Astrocyte (in vitro differentiated cells and primary cell): Measurements from ENCODE around the gene ATP11A. TPM values are rescaled to one million over a fixed set of nuclear protein-coding genes. Genes with fewer than 3 reads are reported as not detected.

Source experiments
- DNase-seq: peaks from one replicate; pipeline ENCODE4 v3.0.0-alpha.2; 2010; ENCODE audit warnings: low read depth
- FAIRE-seq: peaks from 2 replicates; lab custom pipeline; 2011; peaks lifted over from hg19 to GRCh38; lab: Jason Lieb, UNC
- H2AFZ ChIP-seq: 2 replicates; pipeline ENCODE4 v1.6.0; 2012; ENCODE audit warnings: low read depth, low read length, inconsistent platforms
- H3K27ac ChIP-seq: 2 replicates; pipeline ENCODE4 v1.5.1; 2011; ENCODE audit warnings: low read depth, low read length, inconsistent platforms
- H3K27me3 ChIP-seq: 2 replicates; pipeline ENCODE4 v1.6.0; 2011; ENCODE audit warnings: low read length, inconsistent platforms; ENCODE audit not compliant: insufficient read depth
- H3K36me3 ChIP-seq: 2 replicates; pipeline ENCODE4 v1.5.1; 2011; ENCODE audit warnings: low read length, inconsistent platforms; ENCODE audit not compliant: insufficient read depth
- H3K4me1 ChIP-seq: 2 replicates; pipeline ENCODE4 v1.5.1; 2011; ENCODE audit warnings: low read length, inconsistent platforms; ENCODE audit not compliant: insufficient read depth
- H3K4me2 ChIP-seq: 2 replicates; pipeline ENCODE4 v1.6.0; 2012; ENCODE audit warnings: low read length, inconsistent platforms
- H3K4me3 ChIP-seq: 2 replicates; pipeline ENCODE4 v1.5.1; 2011; ENCODE audit warnings: low read depth, mild to moderate bottlenecking, low read length, inconsistent platforms; ENCODE audit not compliant: insufficient read depth
- H3K79me2 ChIP-seq: 2 replicates; pipeline ENCODE4 v1.6.0; 2012; ENCODE audit warnings: mild to moderate bottlenecking, low read length, inconsistent platforms; ENCODE audit not compliant: insufficient read depth
- H3K9ac ChIP-seq: 2 replicates; pipeline ENCODE4 v1.6.0; 2012; ENCODE audit warnings: mild to moderate bottlenecking, low read length, inconsistent platforms
- H3K9me3 ChIP-seq: 2 replicates; pipeline ENCODE4 v1.5.1; 2012; ENCODE audit warnings: low read depth, mild to moderate bottlenecking, low read length, inconsistent platforms; ENCODE audit not compliant: insufficient read depth
- H4K20me1 ChIP-seq: 2 replicates; pipeline ENCODE4 v1.6.0; 2012; ENCODE audit warnings: low read length, inconsistent platforms; ENCODE audit not compliant: insufficient read depth
- H3K27ac Mint-ChIP-seq: one replicate; pipeline ENCODE4 v1.8.0; 2021; ENCODE audit warnings: mild to moderate bottlenecking, mixed read lengths; ENCODE audit not compliant: unreplicated experiment
- H3K27me3 Mint-ChIP-seq: one replicate; pipeline ENCODE4 v1.8.0; 2021; ENCODE audit warnings: low read depth, mixed read lengths; ENCODE audit not compliant: unreplicated experiment
- H3K36me3 Mint-ChIP-seq: one replicate; pipeline ENCODE4 v1.8.0; 2021; ENCODE audit warnings: low read depth, mixed read lengths; ENCODE audit not compliant: unreplicated experiment
- H3K4me1 Mint-ChIP-seq: one replicate; pipeline ENCODE4 v1.8.0; 2021; ENCODE audit warnings: low read depth, mixed read lengths; ENCODE audit not compliant: unreplicated experiment
- H3K4me3 Mint-ChIP-seq: one replicate; pipeline ENCODE4 v1.8.0; 2021; ENCODE audit warnings: mild to moderate bottlenecking, moderate library complexity, mixed read lengths; ENCODE audit not compliant: unreplicated experiment
- H3K9me3 Mint-ChIP-seq: one replicate; pipeline ENCODE4 v1.8.0; 2021; ENCODE audit warnings: mild to moderate bottlenecking, mixed read lengths; ENCODE audit not compliant: unreplicated experiment
- CTCF ChIP-seq: IDR thresholded peaks from 2 replicates; pipeline ENCODE4 v1.5.1; 2011; ENCODE audit warnings: low read depth, mild to moderate bottlenecking, inconsistent platforms, low read length, moderate library complexity; ENCODE audit not compliant: insufficient read depth
- EZH2 ChIP-seq: IDR thresholded peaks from 2 replicates; pipeline ENCODE4 v1.6.1; 2012; ENCODE audit warnings: mild to moderate bottlenecking, low read length, inconsistent platforms; ENCODE audit not compliant: insufficient read depth
- total RNA-seq: library from RNA; stranded (reverse); gene quantifications from 2 replicates; pipeline ENCODE4 v1.2.1, GENCODE V29; 2021

Gene ATP11A
- total RNA-seq, 1 donor from 2014 or later: 38.9 TPM

- Histone ChIP-seq H3K4me2 (no peak overlapping the region), H2AFZ (no peak overlapping the region), H3K4me3 (no peak overlapping the region), H3K9me3 (no peaks in the 10 kb centered on the region), H4K20me1 (no peaks in the 10 kb centered on the region), H3K27ac (no peak overlapping the region), H3K4me1 (no peaks in the 10 kb centered on the region), H3K36me3 (no peaks in the 10 kb centered on the region), H3K79me2 (no peaks in the 10 kb centered on the region), H3K9ac (no peak overlapping the region), H3K27me3 (no peaks in the 10 kb centered on the region)
- Mint-ChIP-seq H3K36me3 (no peaks in the 10 kb centered on the region), H3K4me1 (no peaks in the 10 kb centered on the region), H3K27ac (no peak overlapping the region), H3K9me3 (peaks cover 2% of the 10 kb centered on the region), H3K4me3 (no peak overlapping the region), H3K27me3 (peaks cover 45% of the 10 kb centered on the region)
- TF ChIP-seq CTCF (no peak), EZH2 (no peak)
- no peak for DNase-seq
- FAIRE-seq: no peak
Observed at GRCh38 chr13:112642090-112642460, 47.8 kb upstream of the ATP11A start.

- no peaks in the 10 kb centered on the region for H3K27me3 ChIP-seq
- no peak overlapping the region for H3K9ac ChIP-seq
- H3K4me3 ChIP-seq: no peak overlapping the region
- H2AFZ ChIP-seq: no peak overlapping the region
- no peak overlapping the region for H3K27ac ChIP-seq
- no peaks in the 10 kb centered on the region for H3K36me3 ChIP-seq
- peaks cover 32% of the 10 kb centered on the region for H3K27me3 Mint-ChIP-seq
- peaks cover 4% of the 10 kb centered on the region for H3K36me3 Mint-ChIP-seq
- TF ChIP-seq EZH2 (no peak), CTCF (no peak)
- no peaks in the 10 kb centered on the region for H3K9me3 ChIP-seq
- no peak for DNase-seq
- no peak overlapping the region for H3K27ac Mint-ChIP-seq
- H3K4me1 Mint-ChIP-seq: no peaks in the 10 kb centered on the region
- no peaks in the 10 kb centered on the region for H4K20me1 ChIP-seq
- no peak overlapping the region for H3K4me2 ChIP-seq
- FAIRE-seq: no peak
- H3K4me1 ChIP-seq: no peaks in the 10 kb centered on the region
- peaks cover 2% of the 10 kb centered on the region for H3K9me3 Mint-ChIP-seq
- H3K79me2 ChIP-seq: no peaks in the 10 kb centered on the region
- no peak overlapping the region for H3K4me3 Mint-ChIP-seq
Observed at GRCh38 chr13:112643759-112644459, 45.9 kb upstream of the ATP11A start.

DNA sequence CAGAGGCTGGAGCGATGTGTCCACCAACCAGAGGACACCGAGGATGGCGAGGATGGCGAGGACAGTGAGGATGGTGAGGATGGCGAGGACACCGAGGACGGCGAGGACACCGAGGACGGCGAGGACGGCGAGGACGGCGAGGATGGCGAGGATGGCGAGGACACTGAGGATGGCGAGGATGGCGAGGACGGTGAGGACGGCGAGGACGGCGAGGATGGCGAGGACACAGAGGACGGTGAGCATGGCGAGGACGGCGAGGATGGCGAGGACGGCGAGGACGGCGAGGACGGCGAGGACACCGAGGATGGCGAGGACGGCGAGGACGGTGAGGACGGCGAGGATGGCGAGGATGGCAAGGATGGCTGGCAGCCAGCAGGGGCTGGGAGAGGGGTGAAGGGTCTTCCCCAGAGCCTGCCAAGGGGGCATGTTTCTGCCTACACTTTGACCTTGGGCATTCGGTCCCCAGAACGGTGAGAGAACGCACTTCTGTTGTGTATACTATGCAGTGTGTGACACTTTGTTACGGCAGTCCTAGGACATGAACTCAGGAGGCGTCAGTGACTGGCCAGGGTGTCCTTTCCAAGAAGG is 44.4 kb upstream of the ATP11A start:
- peaks cover 24% of the 10 kb centered on the region for H3K27me3 Mint-ChIP-seq
- Histone ChIP-seq H3K9ac (no peak overlapping the region), H3K79me2 (no peaks in the 10 kb centered on the region), H3K4me3 (no peak overlapping the region), H4K20me1 (no peaks in the 10 kb centered on the region), H3K4me2 (no peak overlapping the region), H3K27ac (no peak overlapping the region), H2AFZ (no peak overlapping the region), H3K9me3 (no peaks in the 10 kb centered on the region), H3K4me1 (no peaks in the 10 kb centered on the region), H3K36me3 (no peaks in the 10 kb centered on the region), H3K27me3 (no peaks in the 10 kb centered on the region)
- H3K4me1 Mint-ChIP-seq: no peaks in the 10 kb centered on the region
- FAIRE-seq (no peak), DNase-seq (no peak)
- TF ChIP-seq CTCF (no peak), EZH2 (no peak)
- no peak overlapping the region for H3K27ac Mint-ChIP-seq
- peaks cover 4% of the 10 kb centered on the region for H3K36me3 Mint-ChIP-seq
- H3K4me3 Mint-ChIP-seq: no peak overlapping the region
- peaks cover 2% of the 10 kb centered on the region for H3K9me3 Mint-ChIP-seq
